GM12875 (cell line): Measurements from ENCODE around the gene PLEK.

ENCODE experiments used
- H3K4me3 ChIP-seq: one replicate; pipeline ENCODE4 v1.5.1; 2011; ENCODE audit warnings: low read depth, low read length, control low read depth
- TF ChIP-seq, protein P1 (sequence below): IDR thresholded peaks from 2 replicates; pipeline ENCODE4 v1.5.1; 2011; ENCODE audit warnings: low read depth, mild to moderate bottlenecking, control low read depth, inconsistent platforms, low read length, moderate library complexity, borderline replicate concordance; ENCODE audit not compliant: insufficient read depth

Gene PLEK

GRCh38 chr2:68325056-68325455, 40.0 kb upstream of the PLEK start:
- H3K4me3 ChIP-seq: no peak overlapping the region
- TF ChIP-seq, protein P1, sequence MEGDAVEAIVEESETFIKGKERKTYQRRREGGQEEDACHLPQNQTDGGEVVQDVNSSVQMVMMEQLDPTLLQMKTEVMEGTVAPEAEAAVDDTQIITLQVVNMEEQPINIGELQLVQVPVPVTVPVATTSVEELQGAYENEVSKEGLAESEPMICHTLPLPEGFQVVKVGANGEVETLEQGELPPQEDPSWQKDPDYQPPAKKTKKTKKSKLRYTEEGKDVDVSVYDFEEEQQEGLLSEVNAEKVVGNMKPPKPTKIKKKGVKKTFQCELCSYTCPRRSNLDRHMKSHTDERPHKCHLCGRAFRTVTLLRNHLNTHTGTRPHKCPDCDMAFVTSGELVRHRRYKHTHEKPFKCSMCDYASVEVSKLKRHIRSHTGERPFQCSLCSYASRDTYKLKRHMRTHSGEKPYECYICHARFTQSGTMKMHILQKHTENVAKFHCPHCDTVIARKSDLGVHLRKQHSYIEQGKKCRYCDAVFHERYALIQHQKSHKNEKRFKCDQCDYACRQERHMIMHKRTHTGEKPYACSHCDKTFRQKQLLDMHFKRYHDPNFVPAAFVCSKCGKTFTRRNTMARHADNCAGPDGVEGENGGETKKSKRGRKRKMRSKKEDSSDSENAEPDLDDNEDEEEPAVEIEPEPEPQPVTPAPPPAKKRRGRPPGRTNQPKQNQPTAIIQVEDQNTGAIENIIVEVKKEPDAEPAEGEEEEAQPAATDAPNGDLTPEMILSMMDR: no peak

- no peak overlapping the region for H3K4me3 ChIP-seq
- TF ChIP-seq, protein P1: no peak
These were observed 36.2 kb upstream of the PLEK start for GRCh38 chr2:68328901-68329300.

DNA sequence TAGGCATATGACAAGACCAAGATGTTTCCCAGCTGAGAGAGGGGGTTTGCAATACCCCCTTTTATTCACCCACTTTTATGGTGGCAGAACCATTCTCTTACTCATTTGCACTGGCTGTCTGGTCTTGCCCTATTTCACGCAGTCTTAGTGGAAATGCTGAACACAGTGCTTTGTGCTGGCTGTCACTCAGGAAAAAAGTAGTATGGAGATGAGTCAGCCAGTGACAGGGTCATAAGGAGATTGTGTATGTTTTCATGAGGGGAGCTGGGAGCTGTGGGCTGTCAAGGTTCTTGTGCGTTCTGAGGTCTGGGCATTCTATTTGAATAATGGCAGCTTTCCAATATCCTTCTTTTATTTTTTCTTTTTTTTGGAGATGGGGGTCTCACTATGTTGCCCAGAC, 34.4 kb upstream of the PLEK start:
- TF ChIP-seq, protein P1: no peak

DNA sequence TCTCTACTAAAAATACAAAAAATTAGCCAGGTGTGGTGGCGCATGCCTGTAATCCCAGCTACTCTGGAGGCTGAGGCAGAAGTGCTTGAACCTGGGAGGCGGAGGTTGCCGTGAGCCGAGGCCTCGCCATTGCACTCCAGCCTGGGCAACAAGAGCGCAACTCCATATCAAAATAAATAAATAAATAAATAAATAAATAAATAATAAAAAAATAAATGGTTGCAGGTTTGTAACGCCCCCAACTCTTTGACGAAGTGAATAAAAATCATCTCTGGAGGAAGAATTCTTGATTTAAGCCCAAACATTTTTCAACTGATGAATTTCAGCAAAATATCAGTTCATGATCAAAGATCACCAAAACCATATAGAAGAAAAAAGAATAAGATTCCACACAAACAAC, 32.1 kb upstream of the PLEK start:
- TF ChIP-seq, protein P1: no peak
- no peak overlapping the region for H3K4me3 ChIP-seq

More for the DNA sequence above, 34.4 kb upstream of the PLEK start:
- no peak overlapping the region for H3K4me3 ChIP-seq

- no peak overlapping the region for H3K4me3 ChIP-seq
- TF ChIP-seq, protein P1: no peak
These were observed 31.2 kb upstream of the PLEK start for GRCh38 chr2:68333931-68334330.

DNA sequence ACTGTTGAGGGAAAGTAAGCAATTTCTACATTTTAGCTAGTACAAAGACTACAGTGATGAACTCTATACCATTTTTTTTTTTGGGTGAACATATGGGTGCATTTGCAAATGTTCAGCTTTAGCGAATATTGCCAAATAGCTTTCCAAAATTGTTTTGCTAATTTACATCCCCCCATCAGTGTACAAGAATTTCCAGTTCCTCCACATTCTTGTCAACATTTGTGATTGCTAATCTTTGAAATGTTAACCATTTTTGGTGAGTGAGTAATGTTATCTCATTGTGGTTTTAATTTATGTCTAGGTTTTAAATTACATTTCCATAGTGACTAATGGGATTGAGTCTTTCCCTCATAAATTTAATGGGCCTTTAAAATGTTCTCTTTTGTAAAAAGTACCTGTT, 28.9 kb upstream of the PLEK start:
- TF ChIP-seq, protein P1: no peak
- no peak overlapping the region for H3K4me3 ChIP-seq

- TF ChIP-seq, protein P1: no peak
- no peak overlapping the region for H3K4me3 ChIP-seq
These were observed 24.6 kb upstream of the PLEK start for GRCh38 chr2:68340226-68341061.
